ENCODE measurements around the gene CLP1.

- TF ChIP-seq CTCF (IDR thresholded peaks at IDR 0.05; ENCODE audit: poor library complexity, severe bottlenecking), result no peak
- no peak for TF ChIP-seq EZH2 (IDR thresholded peaks at IDR 0.05; ENCODE audit: borderline replicate concordance, insufficient read depth, low read length, poor library complexity, severe bottlenecking)
- TF ChIP-seq EP300 (conservative IDR thresholded peaks at IDR 0.05; ENCODE audit: poor library complexity, severe bottlenecking), result no peak
Measured at GRCh38 chr11:57651408-57651807, 6.2 kb upstream of the CLP1 start.
